ENCODE data around the gene L3MBTL4. TPM values are rescaled to one million over a fixed set of nuclear protein-coding genes. Genes with fewer than 3 reads are reported as not detected.

The L3MBTL4 gene
- total RNA-seq, 1 experiment from 2014 or later: not detected

DNA sequence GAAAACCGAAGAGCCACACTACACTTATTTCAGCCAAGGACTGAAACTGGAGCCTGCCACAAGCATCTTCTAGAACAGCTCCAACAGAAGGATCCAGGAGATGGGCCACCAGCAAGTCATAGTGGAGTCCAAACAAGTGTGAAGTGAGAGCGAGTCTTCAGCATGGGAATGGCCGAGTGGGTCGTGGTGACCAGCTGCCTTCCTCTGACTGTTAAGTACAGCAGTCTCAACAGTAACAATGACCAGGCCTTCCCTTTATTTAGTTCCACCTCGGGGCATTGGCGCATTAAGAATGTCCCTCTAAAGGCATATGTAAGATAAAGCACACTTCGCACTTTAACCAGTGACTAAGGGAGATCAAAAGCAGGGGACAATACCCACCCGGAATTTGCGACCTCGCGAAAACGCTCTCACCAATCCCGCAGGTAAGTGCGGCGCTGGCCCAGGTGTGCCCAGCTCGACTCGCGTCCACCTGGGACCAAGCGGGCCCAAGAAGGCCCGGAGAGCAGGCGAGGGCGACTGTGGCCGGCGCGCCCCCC lies 1.1 kb downstream of the L3MBTL4 start:
- peaks cover 0 to 19% of the 10 kb centered on the region in 2 experiments; a peak in 2 of 4 replicates for H3K9me3 ChIP-seq (ENCODE audit: control insufficient read depth in 1 of 2, insufficient read depth in 1 of 2, low read depth in 1 of 2, low read length in 2 of 2)
- POLR2A ChIA-PET: no interaction called here
- no peaks in the 10 kb centered on the region for H3K27me3 ChIP-seq (ENCODE audit: insufficient read depth, low read length)
- H3K79me2 ChIP-seq (ENCODE audit: insufficient read depth, low read length): no peaks in the 10 kb centered on the region
- no peak overlapping the region for H3K9ac ChIP-seq (ENCODE audit: low read length)
- no peak for DNase-seq (ENCODE audit: low read depth, low spot score)
- ATAC-seq: no peak
- no peaks in the 10 kb centered on the region for H4K20me1 ChIP-seq (ENCODE audit: insufficient read depth)
- CTCF ChIA-PET: no interaction called here
- no peak overlapping the region for H3K4me3 ChIP-seq (replicated peaks in 1 of 2; ENCODE audit: low read depth in 1 of 2, low read length in 2 of 2)
- no peak overlapping the region for H2AFZ ChIP-seq (ENCODE audit: low read depth, low read length, poor library complexity, severe bottlenecking)
- TF ChIP-seq SP1 (IDR thresholded peaks at IDR 0.05; ENCODE audit: low read depth) (no peak), ZBTB33 (IDR thresholded peaks at IDR 0.05; ENCODE audit: extremely low read depth, insufficient replicate concordance, low read length) (no peak), YY1 (IDR thresholded peaks at IDR 0.05; ENCODE audit: extremely low read depth, insufficient replicate concordance, low read depth, low read length) (no peak), CBX3 (IDR thresholded peaks at IDR 0.05; ENCODE audit: low read depth) (no peak), CTCF (IDR thresholded peaks at IDR 0.05 in 2 of 3, conservative IDR thresholded peaks at IDR 0.05 in 1 of 3; ENCODE audit: borderline replicate concordance in 1 of 3, insufficient read depth in 1 of 3, low read depth in 2 of 3, low read length in 2 of 3) (no peak), RAD21 (IDR thresholded peaks at IDR 0.05; ENCODE audit: low read depth) (no peak), SIN3A (IDR thresholded peaks at IDR 0.05; ENCODE audit: low read depth) (no peak), SRF (IDR thresholded peaks at IDR 0.05; ENCODE audit: low read depth) (no peak), EZH2 (IDR thresholded peaks at IDR 0.05) (no peak), CEBPB (IDR thresholded peaks at IDR 0.05; ENCODE audit: low read depth) (no peak), POLR2AphosphoS5 (IDR thresholded peaks at IDR 0.05; ENCODE audit: low read depth, low read length) (no peak), EZH2phosphoT487 (IDR thresholded peaks at IDR 0.05; ENCODE audit: borderline replicate concordance) (no peak), FOSL1 (IDR thresholded peaks at IDR 0.05; ENCODE audit: low read depth) (no peak), ZFX (IDR thresholded peaks at IDR 0.05) (no peak), EGR1 (IDR thresholded peaks at IDR 0.05; ENCODE audit: low read depth) (no peak), MAX (IDR thresholded peaks at IDR 0.05) (no peak)
- TF ChIP-seq, protein P1, sequence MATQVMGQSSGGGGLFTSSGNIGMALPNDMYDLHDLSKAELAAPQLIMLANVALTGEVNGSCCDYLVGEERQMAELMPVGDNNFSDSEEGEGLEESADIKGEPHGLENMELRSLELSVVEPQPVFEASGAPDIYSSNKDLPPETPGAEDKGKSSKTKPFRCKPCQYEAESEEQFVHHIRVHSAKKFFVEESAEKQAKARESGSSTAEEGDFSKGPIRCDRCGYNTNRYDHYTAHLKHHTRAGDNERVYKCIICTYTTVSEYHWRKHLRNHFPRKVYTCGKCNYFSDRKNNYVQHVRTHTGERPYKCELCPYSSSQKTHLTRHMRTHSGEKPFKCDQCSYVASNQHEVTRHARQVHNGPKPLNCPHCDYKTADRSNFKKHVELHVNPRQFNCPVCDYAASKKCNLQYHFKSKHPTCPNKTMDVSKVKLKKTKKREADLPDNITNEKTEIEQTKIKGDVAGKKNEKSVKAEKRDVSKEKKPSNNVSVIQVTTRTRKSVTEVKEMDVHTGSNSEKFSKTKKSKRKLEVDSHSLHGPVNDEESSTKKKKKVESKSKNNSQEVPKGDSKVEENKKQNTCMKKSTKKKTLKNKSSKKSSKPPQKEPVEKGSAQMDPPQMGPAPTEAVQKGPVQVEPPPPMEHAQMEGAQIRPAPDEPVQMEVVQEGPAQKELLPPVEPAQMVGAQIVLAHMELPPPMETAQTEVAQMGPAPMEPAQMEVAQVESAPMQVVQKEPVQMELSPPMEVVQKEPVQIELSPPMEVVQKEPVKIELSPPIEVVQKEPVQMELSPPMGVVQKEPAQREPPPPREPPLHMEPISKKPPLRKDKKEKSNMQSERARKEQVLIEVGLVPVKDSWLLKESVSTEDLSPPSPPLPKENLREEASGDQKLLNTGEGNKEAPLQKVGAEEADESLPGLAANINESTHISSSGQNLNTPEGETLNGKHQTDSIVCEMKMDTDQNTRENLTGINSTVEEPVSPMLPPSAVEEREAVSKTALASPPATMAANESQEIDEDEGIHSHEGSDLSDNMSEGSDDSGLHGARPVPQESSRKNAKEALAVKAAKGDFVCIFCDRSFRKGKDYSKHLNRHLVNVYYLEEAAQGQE (IDR thresholded peaks at IDR 0.05; ENCODE audit: low read depth): no peak
- TF ChIP-seq, protein P2, sequence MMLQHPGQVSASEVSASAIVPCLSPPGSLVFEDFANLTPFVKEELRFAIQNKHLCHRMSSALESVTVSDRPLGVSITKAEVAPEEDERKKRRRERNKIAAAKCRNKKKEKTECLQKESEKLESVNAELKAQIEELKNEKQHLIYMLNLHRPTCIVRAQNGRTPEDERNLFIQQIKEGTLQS (IDR thresholded peaks at IDR 0.05): no peak
- H3K36me3 ChIP-seq (ENCODE audit: control insufficient read depth in 1 of 2, insufficient read depth in 2 of 2, low read length in 2 of 2): no peaks in the 10 kb centered on the region
- intact Hi-C loops (cut with micrococcal nuclease): no loop called here
- RAD21 ChIA-PET (ENCODE audit: low non-redundant PET in 1 of 2, low total read pairs in 2 of 2, uncharacterized antibody in 2 of 2, unreplicated experiment in 2 of 2): no interaction called here
- H3K4me1 ChIP-seq (ENCODE audit: control insufficient read depth in 1 of 2, insufficient read depth in 2 of 2, low read length in 2 of 2): no peaks in the 10 kb centered on the region
- no TSS peak for BruUV-seq (replicated peaks)
- no peak overlapping the region for H3K27ac ChIP-seq (ENCODE audit: low read depth, low read length)
- H3K4me2 ChIP-seq (ENCODE audit: low read length): no peak overlapping the region
- no peaks in the 10 kb centered on the region for H3K9me2 ChIP-seq (ENCODE audit: insufficient read depth)
